ENCODE results near the gene ZMIZ1. TPM values are rescaled to one million over a fixed set of nuclear protein-coding genes. Genes with fewer than 3 reads are reported as not detected.
A peak's percentile ranks its signal among the peaks of the same experiment; 100 is the strongest.

ZMIZ1 gene
- polyA plus RNA-seq, 2 donors, result 29.2 to 29.7 TPM

- peaks cover 0 to 3% of the 10 kb centered on the region in 2 donors for H3K4me1 ChIP-seq (ENCODE audit: control insufficient read depth in 2 of 2, insufficient read depth in 2 of 2, low read length in 1 of 2)
- H3K36me3 ChIP-seq (ENCODE audit: control insufficient read depth in 2 of 2, insufficient read depth in 2 of 2, low read length in 1 of 2), result peaks cover 13 to 76% of the 10 kb centered on the region in 2 donors
- no peaks in the 10 kb centered on the region for H3K9me3 ChIP-seq (ENCODE audit: control insufficient read depth in 2 of 2, insufficient read depth in 1 of 2, low read depth in 1 of 2, low read length in 1 of 2)
- H3K27ac ChIP-seq (ENCODE audit: low read depth in 2 of 2, low read length in 1 of 2), result peak overlapping the region in 1 of 2 donors; percentile 24
- 81 to 84% methylated on average over 15 of the region's 15 CpGs for WGBS, 2 donors
- no peaks in the 10 kb centered on the region for H3K27me3 ChIP-seq (ENCODE audit: control insufficient read depth in 1 of 2, insufficient read depth in 2 of 2, low read length in 2 of 2)
- no peak overlapping the region for H3K4me3 ChIP-seq (ENCODE audit: low read depth in 1 of 2, low read length in 2 of 2)
These were observed 243.0 kb downstream of the ZMIZ1 start for GRCh38 chr10:79311581-79312407.

GRCh38 chr10:79312601-79313187 is 243.9 kb downstream of the ZMIZ1 start:
- H3K9me3 ChIP-seq (ENCODE audit: control insufficient read depth in 2 of 2, insufficient read depth in 1 of 2, low read depth in 1 of 2, low read length in 1 of 2), result no peaks in the 10 kb centered on the region
- 92 to 93% methylated on average over 22 of the region's 22 CpGs for WGBS, 2 donors
- H3K4me3 ChIP-seq (ENCODE audit: low read depth in 1 of 2, low read length in 2 of 2), result no peak overlapping the region
- H3K36me3 ChIP-seq (ENCODE audit: control insufficient read depth in 2 of 2, insufficient read depth in 2 of 2, low read length in 1 of 2), result peaks cover 9 to 67% of the 10 kb centered on the region in 2 donors
- no peaks in the 10 kb centered on the region for H3K27me3 ChIP-seq (ENCODE audit: control insufficient read depth in 1 of 2, insufficient read depth in 2 of 2, low read length in 2 of 2)
- no peak overlapping the region for H3K27ac ChIP-seq (ENCODE audit: low read depth in 2 of 2, low read length in 1 of 2)
- H3K4me1 ChIP-seq (ENCODE audit: control insufficient read depth in 2 of 2, insufficient read depth in 2 of 2, low read length in 1 of 2), result peaks cover 3 to 6% of the 10 kb centered on the region in 2 donors

- H3K4me3 ChIP-seq (ENCODE audit: low read depth in 1 of 2, low read length in 2 of 2), result no peak overlapping the region
- H3K27me3 ChIP-seq (ENCODE audit: control insufficient read depth in 1 of 2, insufficient read depth in 2 of 2, low read length in 2 of 2), result no peaks in the 10 kb centered on the region
- 77% methylated on average over 8 of the region's 8 CpGs for WGBS, 2 donors
- no peaks in the 10 kb centered on the region for H3K9me3 ChIP-seq (ENCODE audit: control insufficient read depth in 2 of 2, insufficient read depth in 1 of 2, low read depth in 1 of 2, low read length in 1 of 2)
- H3K4me1 ChIP-seq (ENCODE audit: control insufficient read depth in 2 of 2, insufficient read depth in 2 of 2, low read length in 1 of 2), result peaks cover 3 to 12% of the 10 kb centered on the region in 2 donors
- H3K36me3 ChIP-seq (ENCODE audit: control insufficient read depth in 2 of 2, insufficient read depth in 2 of 2, low read length in 1 of 2), result peaks cover 9 to 62% of the 10 kb centered on the region in 2 donors
- no peak overlapping the region for H3K27ac ChIP-seq (ENCODE audit: low read depth in 2 of 2, low read length in 1 of 2)
These were observed 244.6 kb downstream of the ZMIZ1 start for GRCh38 chr10:79313320-79313719.

- H3K27me3 ChIP-seq (ENCODE audit: control insufficient read depth in 1 of 2, insufficient read depth in 2 of 2, low read length in 2 of 2), result no peaks in the 10 kb centered on the region
- H3K4me3 ChIP-seq (ENCODE audit: low read depth in 1 of 2, low read length in 2 of 2), result no peak overlapping the region
- peaks cover 3 to 13% of the 10 kb centered on the region in 2 donors for H3K4me1 ChIP-seq (ENCODE audit: control insufficient read depth in 2 of 2, insufficient read depth in 2 of 2, low read length in 1 of 2)
- H3K27ac ChIP-seq (ENCODE audit: low read depth in 2 of 2, low read length in 1 of 2), result no peak overlapping the region
- peaks cover 6 to 55% of the 10 kb centered on the region in 2 donors for H3K36me3 ChIP-seq (ENCODE audit: control insufficient read depth in 2 of 2, insufficient read depth in 2 of 2, low read length in 1 of 2)
- H3K9me3 ChIP-seq (ENCODE audit: control insufficient read depth in 2 of 2, insufficient read depth in 1 of 2, low read depth in 1 of 2, low read length in 1 of 2), result no peaks in the 10 kb centered on the region
- 88 to 91% methylated on average over 11 of the region's 11 CpGs for WGBS, 2 donors
These were observed 245.2 kb downstream of the ZMIZ1 start for GRCh38 chr10:79313911-79314439.

GRCh38 chr10:79314761-79315601 is 246.2 kb downstream of the ZMIZ1 start:
- H3K4me1 ChIP-seq (ENCODE audit: control insufficient read depth in 2 of 2, insufficient read depth in 2 of 2, low read length in 1 of 2), result peaks cover 3 to 13% of the 10 kb centered on the region in 2 donors
- 78 to 79% methylated on average over 25 of the region's 25 CpGs for WGBS, 2 donors
- peaks cover 3 to 45% of the 10 kb centered on the region in 2 donors for H3K36me3 ChIP-seq (ENCODE audit: control insufficient read depth in 2 of 2, insufficient read depth in 2 of 2, low read length in 1 of 2)

GRCh38 chr10:79315602-79315920 is 246.8 kb downstream of the ZMIZ1 start:
- H3K4me1 ChIP-seq (ENCODE audit: control insufficient read depth in 2 of 2, insufficient read depth in 2 of 2, low read length in 1 of 2), result peaks cover 0 to 13% of the 10 kb centered on the region in 2 donors
- WGBS, 2 donors, result 78 to 79% methylated on average over 11 of the region's 11 CpGs

More at GRCh38 chr10:79314761-79315601, 246.2 kb downstream of the ZMIZ1 start:
- H3K27ac ChIP-seq (ENCODE audit: low read depth in 2 of 2, low read length in 1 of 2), result peak overlapping the region in 1 of 2 donors; percentile 5
- H3K9me3 ChIP-seq (ENCODE audit: control insufficient read depth in 2 of 2, insufficient read depth in 1 of 2, low read depth in 1 of 2, low read length in 1 of 2), result no peaks in the 10 kb centered on the region
- H3K27me3 ChIP-seq (ENCODE audit: control insufficient read depth in 1 of 2, insufficient read depth in 2 of 2, low read length in 2 of 2), result no peaks in the 10 kb centered on the region
- no peak overlapping the region for H3K4me3 ChIP-seq (ENCODE audit: low read depth in 1 of 2, low read length in 2 of 2)

GRCh38 chr10:79316671-79317431 is 248.1 kb downstream of the ZMIZ1 start:
- H3K27me3 ChIP-seq (ENCODE audit: control insufficient read depth in 1 of 2, insufficient read depth in 2 of 2, low read length in 2 of 2), result no peaks in the 10 kb centered on the region
- WGBS, 2 donors, result 44 to 51% methylated on average over 13 of the region's 13 CpGs
- peaks cover 0 to 16% of the 10 kb centered on the region in 2 donors for H3K4me1 ChIP-seq (ENCODE audit: control insufficient read depth in 2 of 2, insufficient read depth in 2 of 2, low read length in 1 of 2)
- H3K9me3 ChIP-seq (ENCODE audit: control insufficient read depth in 2 of 2, insufficient read depth in 1 of 2, low read depth in 1 of 2, low read length in 1 of 2), result no peaks in the 10 kb centered on the region
- peaks cover 3 to 27% of the 10 kb centered on the region in 2 donors for H3K36me3 ChIP-seq (ENCODE audit: control insufficient read depth in 2 of 2, insufficient read depth in 2 of 2, low read length in 1 of 2)
- H3K27ac ChIP-seq (ENCODE audit: low read depth in 2 of 2, low read length in 1 of 2), result no peak overlapping the region
- H3K4me3 ChIP-seq (ENCODE audit: low read depth in 1 of 2, low read length in 2 of 2), result no peak overlapping the region

More at GRCh38 chr10:79315602-79315920, 246.8 kb downstream of the ZMIZ1 start:
- Histone ChIP-seq H3K9me3 (ENCODE audit: control insufficient read depth in 2 of 2, insufficient read depth in 1 of 2, low read depth in 1 of 2, low read length in 1 of 2) (no peaks in the 10 kb centered on the region), H3K36me3 (ENCODE audit: control insufficient read depth in 2 of 2, insufficient read depth in 2 of 2, low read length in 1 of 2) (peaks cover 3 to 39% of the 10 kb centered on the region in 2 donors), H3K4me3 (ENCODE audit: low read depth in 1 of 2, low read length in 2 of 2) (no peak overlapping the region), H3K27ac (ENCODE audit: low read depth in 2 of 2, low read length in 1 of 2) (peak overlapping the region in 1 of 2 donors; percentile 5), H3K27me3 (ENCODE audit: control insufficient read depth in 1 of 2, insufficient read depth in 2 of 2, low read length in 2 of 2) (no peaks in the 10 kb centered on the region)

GRCh38 chr10:79318369-79318768 is 249.6 kb downstream of the ZMIZ1 start:
- H3K27ac ChIP-seq (ENCODE audit: low read depth in 2 of 2, low read length in 1 of 2), result no peak overlapping the region
- no peak overlapping the region for H3K4me3 ChIP-seq (ENCODE audit: low read depth in 1 of 2, low read length in 2 of 2)
- H3K9me3 ChIP-seq (ENCODE audit: control insufficient read depth in 2 of 2, insufficient read depth in 1 of 2, low read depth in 1 of 2, low read length in 1 of 2), result no peaks in the 10 kb centered on the region
- WGBS, 2 donors, result 90 to 97% methylated on average over 5 of the region's 5 CpGs
- no peaks in the 10 kb centered on the region for H3K27me3 ChIP-seq (ENCODE audit: control insufficient read depth in 1 of 2, insufficient read depth in 2 of 2, low read length in 2 of 2)
- peaks cover 0 to 16% of the 10 kb centered on the region in 2 donors for H3K4me1 ChIP-seq (ENCODE audit: control insufficient read depth in 2 of 2, insufficient read depth in 2 of 2, low read length in 1 of 2)
- peaks cover 3 to 12% of the 10 kb centered on the region in 2 donors for H3K36me3 ChIP-seq (ENCODE audit: control insufficient read depth in 2 of 2, insufficient read depth in 2 of 2, low read length in 1 of 2)

Data from esophagus (tissue), 2 donors.